22Rv1 (cell line): Measurements from ENCODE around the gene HNRNPA2B1.
"Not testable (repeated sequence)": the region's sequence is repeated elsewhere in the genome, so short reads cannot be mapped to it uniquely, and the experiment has no call there.

Source experiments
- H3K27ac ChIP-seq: fragments of 450-650 bp; 2 replicates; pipeline ENCODE4 v1.5.1; 2017
- ZFX ChIP-seq: fragments of 450-650 bp; IDR thresholded peaks from 2 replicates; pipeline ENCODE4 v1.6.1; 2017; ENCODE audit warnings: antibody characterized with exemption, borderline replicate concordance
- TF ChIP-seq, protein P1 (sequence below): fragments of 450-650 bp; IDR thresholded peaks from 2 replicates; pipeline ENCODE4 v1.5.1; 2017; ENCODE audit warnings: mild to moderate bottlenecking

Gene HNRNPA2B1

GRCh38 chr7:26149391-26149977, 51.1 kb downstream of the HNRNPA2B1 start:
- TF ChIP-seq, protein P1, sequence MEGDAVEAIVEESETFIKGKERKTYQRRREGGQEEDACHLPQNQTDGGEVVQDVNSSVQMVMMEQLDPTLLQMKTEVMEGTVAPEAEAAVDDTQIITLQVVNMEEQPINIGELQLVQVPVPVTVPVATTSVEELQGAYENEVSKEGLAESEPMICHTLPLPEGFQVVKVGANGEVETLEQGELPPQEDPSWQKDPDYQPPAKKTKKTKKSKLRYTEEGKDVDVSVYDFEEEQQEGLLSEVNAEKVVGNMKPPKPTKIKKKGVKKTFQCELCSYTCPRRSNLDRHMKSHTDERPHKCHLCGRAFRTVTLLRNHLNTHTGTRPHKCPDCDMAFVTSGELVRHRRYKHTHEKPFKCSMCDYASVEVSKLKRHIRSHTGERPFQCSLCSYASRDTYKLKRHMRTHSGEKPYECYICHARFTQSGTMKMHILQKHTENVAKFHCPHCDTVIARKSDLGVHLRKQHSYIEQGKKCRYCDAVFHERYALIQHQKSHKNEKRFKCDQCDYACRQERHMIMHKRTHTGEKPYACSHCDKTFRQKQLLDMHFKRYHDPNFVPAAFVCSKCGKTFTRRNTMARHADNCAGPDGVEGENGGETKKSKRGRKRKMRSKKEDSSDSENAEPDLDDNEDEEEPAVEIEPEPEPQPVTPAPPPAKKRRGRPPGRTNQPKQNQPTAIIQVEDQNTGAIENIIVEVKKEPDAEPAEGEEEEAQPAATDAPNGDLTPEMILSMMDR = no peak

DNA sequence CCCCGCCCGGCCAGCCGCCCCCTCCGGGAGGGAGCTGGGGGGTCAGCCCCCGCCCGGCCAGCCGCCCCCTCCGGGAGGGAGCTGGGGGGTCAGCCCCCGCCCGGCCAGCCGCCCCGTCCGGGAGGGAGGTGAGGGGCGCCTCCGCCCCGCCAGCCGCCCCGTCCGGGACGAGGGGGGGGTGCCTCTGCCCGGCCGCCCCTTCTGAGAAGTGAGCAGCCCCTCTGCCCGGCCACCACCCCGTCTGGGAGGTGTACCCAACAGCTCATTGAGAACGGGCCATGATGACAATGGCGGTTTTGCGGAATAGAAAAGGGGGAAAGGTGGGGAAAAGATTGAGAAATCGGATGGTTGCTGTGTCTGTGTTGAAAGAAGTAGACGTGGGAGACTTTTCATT, 52.2 kb downstream of the HNRNPA2B1 start:
- H3K27ac ChIP-seq = not testable (repeated sequence)

More at GRCh38 chr7:26149391-26149977, 51.1 kb downstream of the HNRNPA2B1 start:
- no peak overlapping the region for H3K27ac ChIP-seq

DNA sequence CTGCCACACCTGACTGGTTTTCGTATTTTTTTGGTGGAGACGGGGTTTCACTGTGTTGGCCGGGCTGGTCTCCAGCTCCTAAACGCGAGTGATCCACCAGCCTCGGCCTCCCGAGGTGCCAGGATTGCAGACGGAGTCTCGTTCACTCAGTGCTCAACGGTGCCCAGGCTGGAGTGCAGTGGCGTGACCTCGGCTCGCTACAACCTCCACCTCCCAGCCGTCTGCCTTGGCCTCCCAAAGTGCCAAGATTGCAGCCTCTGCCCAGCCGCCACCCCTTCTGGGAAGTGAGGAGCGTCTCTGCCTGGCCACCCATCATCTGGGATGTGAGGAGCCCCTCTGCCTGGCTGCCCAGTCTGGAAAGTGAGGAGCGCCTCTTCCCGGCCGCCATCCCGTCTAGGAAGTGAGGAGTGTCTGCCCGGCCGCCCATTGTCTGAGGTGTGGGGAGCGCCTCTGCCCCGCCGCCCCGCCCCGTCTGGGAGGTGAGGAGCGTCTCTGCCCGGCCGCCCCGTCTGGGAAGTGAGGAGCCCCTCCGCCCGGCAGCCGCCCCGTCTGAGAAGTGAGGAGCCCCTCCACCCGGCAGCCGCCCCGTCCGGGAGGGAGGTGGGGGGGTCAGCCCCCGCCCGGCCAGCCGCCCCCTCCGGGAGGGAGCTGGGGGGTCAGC, 52.8 kb downstream of the HNRNPA2B1 start:
- not testable (repeated sequence) for H3K27ac ChIP-seq

DNA sequence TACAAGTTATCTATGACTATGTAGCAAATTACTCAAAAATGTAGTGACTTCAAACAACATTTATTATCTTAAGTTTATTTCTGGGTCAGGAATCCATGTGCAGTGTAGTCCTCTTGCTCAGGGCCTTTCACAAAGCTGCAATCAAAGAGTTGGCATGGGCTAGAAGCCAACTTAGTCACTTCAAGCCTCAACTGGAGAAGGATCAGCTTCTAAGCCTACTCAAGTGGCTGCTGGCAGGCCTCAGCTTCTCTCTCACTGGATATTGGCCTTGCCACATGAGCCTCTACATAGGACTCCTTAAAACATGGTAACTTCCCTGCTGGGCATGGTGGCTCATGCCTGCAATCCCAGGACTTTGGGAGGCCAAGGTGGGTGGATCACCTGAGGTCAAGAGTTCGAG, 53.5 kb downstream of the HNRNPA2B1 start:
- H3K27ac ChIP-seq = no peak overlapping the region
- TF ChIP-seq ZFX = no peak
- TF ChIP-seq, protein P1 = no peak

DNA sequence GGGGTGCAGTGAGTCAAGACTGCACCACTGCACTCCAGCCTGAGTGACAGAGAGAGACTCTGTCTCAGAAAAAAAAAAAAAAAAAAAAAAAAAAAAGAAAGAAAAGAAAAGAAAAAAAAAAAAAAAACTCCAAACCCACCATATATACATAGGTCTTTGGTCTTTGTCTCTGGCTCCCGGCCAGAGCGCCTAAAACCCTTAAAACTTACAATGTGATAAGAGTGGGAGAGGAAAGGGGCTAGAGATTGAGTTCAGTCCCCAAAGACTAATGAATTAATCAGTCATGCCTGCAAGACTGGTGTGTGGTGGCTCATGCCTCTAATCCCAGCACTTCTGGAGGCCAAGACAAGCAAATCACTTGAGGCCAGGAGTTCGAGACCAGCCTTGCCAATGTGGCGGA, 55.3 kb downstream of the HNRNPA2B1 start:
- H3K27ac ChIP-seq = no peak overlapping the region
- TF ChIP-seq, protein P1 = no peak
- TF ChIP-seq ZFX = no peak

DNA sequence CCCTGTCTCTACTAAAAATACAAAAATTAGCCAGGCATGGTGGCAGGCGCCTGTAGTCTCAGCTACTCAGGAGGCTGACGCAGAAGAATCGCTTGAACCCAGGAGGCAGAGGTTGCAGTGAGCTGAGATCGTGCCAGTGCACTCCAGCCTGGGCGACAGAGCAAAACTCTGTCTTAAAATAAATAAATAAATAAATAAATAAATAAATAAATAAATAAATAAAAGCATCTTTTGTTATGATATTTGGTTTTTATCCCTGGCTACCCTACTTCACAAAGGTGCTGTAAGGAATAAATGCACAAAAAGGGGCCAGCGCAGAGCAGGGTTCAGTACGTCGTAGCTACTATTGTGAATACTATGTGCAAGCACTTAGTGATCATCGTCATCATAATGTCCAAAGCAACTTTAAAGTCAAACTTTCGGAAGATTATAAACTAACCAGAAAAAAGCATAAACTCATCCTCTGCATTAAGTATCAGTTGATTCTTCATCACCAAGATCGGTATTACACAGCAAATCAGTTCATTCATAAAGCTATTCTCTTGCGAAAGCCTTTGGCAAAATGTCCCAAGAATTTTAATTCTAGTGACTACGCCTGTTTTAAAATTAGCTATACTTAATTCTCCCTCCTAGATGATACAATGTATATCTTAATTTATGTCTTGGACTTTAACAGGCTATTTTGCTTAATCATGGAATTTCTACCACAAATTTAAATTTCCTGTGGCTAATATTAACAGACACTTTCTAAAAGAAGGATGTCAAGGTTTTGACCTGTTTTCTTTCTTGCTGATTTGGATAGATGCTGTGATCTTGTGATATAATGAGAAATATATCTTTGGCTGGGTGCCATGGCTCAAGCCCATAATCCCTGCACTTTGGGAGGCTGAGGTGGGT, 56.1 kb downstream of the HNRNPA2B1 start:
- TF ChIP-seq, protein P1 = no peak
- no peak for TF ChIP-seq ZFX

DNA sequence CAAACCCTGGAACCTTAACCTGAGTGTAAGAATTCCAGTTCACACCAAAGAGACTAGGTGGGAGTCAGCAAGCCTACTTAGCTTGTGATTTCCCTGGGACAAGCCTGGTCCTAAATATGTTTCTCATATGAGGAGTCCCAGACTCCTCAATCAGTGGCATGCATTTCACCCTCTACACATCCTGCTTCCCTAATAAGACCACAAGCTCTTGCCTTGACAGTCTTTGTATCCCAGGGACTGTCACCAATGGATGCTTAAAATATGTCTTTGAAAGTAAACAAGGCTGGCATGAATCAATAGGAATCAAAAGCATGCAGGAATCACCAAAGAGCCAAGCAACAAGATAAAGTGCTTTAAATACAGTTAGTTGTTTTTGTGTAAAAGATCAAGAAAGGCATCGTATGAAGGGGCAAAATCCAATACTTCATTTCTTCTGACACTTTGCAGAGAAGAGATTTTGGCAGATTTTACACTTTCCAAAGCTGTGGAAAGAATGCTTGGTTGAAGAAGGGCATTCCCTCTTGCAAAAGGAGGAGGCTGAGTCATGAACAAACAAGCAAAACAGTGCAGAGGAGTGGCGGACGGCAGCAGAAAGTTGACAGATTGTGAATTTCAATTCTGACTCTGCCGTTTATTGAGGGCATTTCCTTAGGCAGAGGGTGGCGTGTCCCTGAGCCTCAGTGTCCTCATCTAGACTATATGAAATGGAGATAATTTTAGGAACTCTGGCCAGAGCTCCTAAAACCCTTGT, 57.1 kb downstream of the HNRNPA2B1 start:
- no peak overlapping the region for H3K27ac ChIP-seq
- TF ChIP-seq, protein P1 = no peak
- no peak for TF ChIP-seq ZFX

More for the DNA sequence above, 56.1 kb downstream of the HNRNPA2B1 start:
- H3K27ac ChIP-seq = no peak overlapping the region

- H3K27ac ChIP-seq = no peak overlapping the region
- TF ChIP-seq, protein P1 = no peak
- no peak for TF ChIP-seq ZFX
Measured at GRCh38 chr7:26141077-26141476, 59.5 kb downstream of the HNRNPA2B1 start.
